ENCODE data around the gene GNPTG.

GNPTG gene

GRCh38 chr16:1349351-1349750 is 2.4 kb upstream of the GNPTG start:
- DNase-seq = no peak

GRCh38 chr16:1349951-1350350 is 1.8 kb upstream of the GNPTG start:
- no peak for DNase-seq

- no peak for DNase-seq
Observed at GRCh38 chr16:1350691-1351090, 1.0 kb upstream of the GNPTG start.

GRCh38 chr16:1351215-1351581 is 533 bp upstream of the GNPTG start:
- DNase-seq = no peak

- no peak for DNase-seq
Observed at GRCh38 chr16:1354815-1355540, 3.2 kb downstream of the GNPTG start.

- no peak for DNase-seq
Observed at GRCh38 chr16:1355591-1355990, 3.9 kb downstream of the GNPTG start.

- DNase-seq = no peak
Observed at GRCh38 chr16:1356061-1356900, 4.5 kb downstream of the GNPTG start.

- DNase-seq = no peak
Observed at GRCh38 chr16:1357906-1358566, 6.3 kb downstream of the GNPTG start.

- no peak for DNase-seq
Observed at GRCh38 chr16:1361685-1362360, 10.1 kb downstream of the GNPTG start.

GRCh38 chr16:1362807-1363206 is 11.1 kb downstream of the GNPTG start:
- DNase-seq = no peak

- DNase-seq = peak; percentile 17 to 24
Observed at GRCh38 chr16:1363501-1364041, 11.8 kb downstream of the GNPTG start.

GRCh38 chr16:1364510-1364909 is 12.8 kb downstream of the GNPTG start:
- no peak for DNase-seq

- DNase-seq = no peak
Observed at GRCh38 chr16:1366060-1366711, 14.5 kb downstream of the GNPTG start.

GRCh38 chr16:1366712-1367299 is 15.1 kb downstream of the GNPTG start:
- no peak for DNase-seq

GRCh38 chr16:1367486-1368174 is 15.9 kb downstream of the GNPTG start:
- DNase-seq = no peak

GRCh38 chr16:1371054-1371978 is 19.6 kb downstream of the GNPTG start:
- DNase-seq = no peak

- no peak for DNase-seq
Observed at GRCh38 chr16:1372292-1372950, 20.7 kb downstream of the GNPTG start.

- no peak for DNase-seq
Observed at GRCh38 chr16:1374418-1375297, 22.9 kb downstream of the GNPTG start.

GRCh38 chr16:1375298-1375640 is 23.5 kb downstream of the GNPTG start:
- no peak for DNase-seq
